ENCODE results near the gene TSHR. TPM values are rescaled to one million over a fixed set of nuclear protein-coding genes. Genes with fewer than 3 reads are reported as not detected.
"Not testable (repeated sequence)": the region's sequence is repeated elsewhere in the genome, so short reads cannot be mapped to it uniquely, and the experiment has no call there.

Gene TSHR
- total RNA-seq = not detected

DNA sequence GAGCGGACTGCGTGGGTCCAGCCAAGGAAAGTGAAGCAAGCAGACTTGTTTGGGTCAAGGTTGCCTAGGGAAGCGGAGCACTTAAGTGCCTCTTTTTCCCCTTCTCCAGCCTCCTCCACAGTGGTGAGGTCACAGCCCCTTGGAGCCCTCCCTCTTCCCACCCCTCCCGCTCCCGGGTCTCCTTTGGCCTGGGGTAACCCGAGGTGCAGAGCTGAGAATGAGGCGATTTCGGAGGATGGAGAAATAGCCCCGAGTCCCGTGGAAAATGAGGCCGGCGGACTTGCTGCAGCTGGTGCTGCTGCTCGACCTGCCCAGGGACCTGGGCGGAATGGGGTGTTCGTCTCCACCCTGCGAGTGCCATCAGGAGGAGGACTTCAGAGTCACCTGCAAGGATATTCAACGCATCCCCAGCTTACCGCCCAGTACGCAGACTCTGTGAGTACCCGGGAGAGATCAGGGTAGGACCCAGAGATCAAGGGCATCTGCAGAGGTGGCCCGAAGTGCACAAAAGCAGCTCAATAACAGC is at the start of gene TSHR:
TSHR (plus strand) TSS at position 206 of the 526 bp plus-strand sequence; CDS start at position 266, 60 bp downstream.
- DNase-seq (ENCODE audit: low spot score) = no peak

DNA sequence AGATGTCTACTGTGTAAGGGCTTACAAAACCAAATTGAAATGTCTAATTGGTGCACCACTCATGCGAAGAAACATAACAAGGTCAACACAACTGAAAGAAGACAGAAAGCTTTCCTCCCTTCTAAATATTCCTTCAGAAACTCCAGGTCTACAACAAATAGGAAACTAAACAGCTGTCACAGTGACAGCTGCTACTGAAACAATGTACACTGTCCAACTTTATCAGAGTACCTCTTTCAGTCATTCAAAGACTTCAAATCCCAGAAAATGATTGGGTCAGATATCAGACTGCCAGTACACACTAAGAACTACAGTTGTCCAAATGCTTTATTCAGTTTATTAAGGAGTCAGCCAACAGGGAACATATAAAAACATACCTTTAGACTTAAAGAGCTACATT is 49.1 kb upstream of the TSHR start:
- DNase-seq (ENCODE audit: low spot score) = no peak

DNA sequence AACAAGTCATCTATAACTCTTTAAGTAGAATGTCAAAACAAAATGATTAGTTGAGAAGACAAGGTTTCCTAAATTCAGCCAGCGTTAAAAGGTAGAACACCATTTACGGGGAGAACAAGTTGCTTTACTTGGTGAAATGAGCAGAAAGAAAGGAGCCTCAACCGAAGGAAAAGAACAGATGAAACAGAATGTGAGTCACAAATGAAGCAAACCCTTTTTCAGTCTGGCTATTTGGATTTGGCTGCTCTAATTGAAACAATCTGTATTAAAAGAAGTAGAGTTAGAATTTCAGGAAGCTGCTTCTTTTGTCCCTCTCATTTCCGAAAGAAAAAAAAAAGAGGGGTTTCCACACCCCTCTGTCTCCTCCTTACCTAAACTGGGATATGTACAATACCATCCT is 48.5 kb upstream of the TSHR start:
- no peak for DNase-seq (ENCODE audit: low spot score)

DNA sequence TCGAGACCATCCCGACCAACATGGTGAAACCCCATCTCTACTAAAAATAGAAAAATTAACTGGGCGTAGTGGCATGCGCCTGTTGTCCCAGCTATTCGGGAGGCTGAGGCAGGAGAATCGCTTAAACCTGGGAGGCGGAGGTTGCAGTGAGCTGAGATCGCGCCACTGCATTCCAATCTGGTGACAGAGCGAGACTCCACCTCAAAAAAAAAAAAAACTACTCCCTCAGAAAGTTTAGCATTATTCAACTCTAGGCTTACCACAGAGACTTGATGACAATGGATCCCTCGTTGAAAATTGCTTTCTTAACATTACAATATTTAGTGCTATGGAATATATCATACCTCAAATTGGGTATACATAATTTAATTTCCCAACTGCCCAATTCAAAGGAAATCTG is 43.4 kb upstream of the TSHR start:
- not testable (repeated sequence) for DNase-seq (ENCODE audit: low spot score)

DNA sequence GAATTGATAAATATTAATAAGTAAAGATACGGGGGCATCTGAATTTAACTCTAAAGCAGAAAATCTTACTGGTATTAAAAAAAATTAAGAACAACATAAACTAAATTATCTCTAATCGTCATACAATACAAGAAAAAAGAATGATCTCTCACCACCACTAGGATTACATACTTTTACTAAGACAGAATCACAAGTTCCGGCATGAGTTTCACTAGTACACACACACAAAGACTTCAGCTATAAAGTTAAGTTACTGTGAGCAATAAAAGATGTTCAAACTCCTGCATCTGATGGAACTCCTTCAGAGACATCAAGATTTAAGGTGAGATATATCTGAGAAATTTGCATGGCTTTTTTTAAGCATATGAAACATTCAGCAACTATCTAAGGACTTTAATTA is 35.8 kb upstream of the TSHR start:
- no peak for DNase-seq (ENCODE audit: low spot score)

DNA sequence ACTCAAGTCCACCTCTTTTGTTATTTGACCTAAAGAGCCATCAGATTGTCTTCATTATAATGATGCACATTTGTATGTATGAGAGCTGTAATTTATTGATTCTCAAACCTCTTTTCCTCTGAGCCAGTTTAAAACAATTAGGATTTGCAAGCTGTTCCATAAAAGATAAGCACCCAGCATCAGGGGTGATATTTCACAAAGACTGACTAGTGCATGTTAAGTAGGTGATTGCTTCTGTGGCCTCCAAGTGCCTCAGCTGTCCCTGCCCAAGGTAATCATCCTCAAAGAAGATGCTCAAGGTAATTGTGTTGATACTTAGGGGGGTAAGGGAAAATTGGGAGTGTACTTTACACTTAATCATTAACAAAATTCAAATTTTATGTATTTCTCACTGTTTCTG is 32.1 kb upstream of the TSHR start:
- DNase-seq (ENCODE audit: low spot score) = no peak

DNA sequence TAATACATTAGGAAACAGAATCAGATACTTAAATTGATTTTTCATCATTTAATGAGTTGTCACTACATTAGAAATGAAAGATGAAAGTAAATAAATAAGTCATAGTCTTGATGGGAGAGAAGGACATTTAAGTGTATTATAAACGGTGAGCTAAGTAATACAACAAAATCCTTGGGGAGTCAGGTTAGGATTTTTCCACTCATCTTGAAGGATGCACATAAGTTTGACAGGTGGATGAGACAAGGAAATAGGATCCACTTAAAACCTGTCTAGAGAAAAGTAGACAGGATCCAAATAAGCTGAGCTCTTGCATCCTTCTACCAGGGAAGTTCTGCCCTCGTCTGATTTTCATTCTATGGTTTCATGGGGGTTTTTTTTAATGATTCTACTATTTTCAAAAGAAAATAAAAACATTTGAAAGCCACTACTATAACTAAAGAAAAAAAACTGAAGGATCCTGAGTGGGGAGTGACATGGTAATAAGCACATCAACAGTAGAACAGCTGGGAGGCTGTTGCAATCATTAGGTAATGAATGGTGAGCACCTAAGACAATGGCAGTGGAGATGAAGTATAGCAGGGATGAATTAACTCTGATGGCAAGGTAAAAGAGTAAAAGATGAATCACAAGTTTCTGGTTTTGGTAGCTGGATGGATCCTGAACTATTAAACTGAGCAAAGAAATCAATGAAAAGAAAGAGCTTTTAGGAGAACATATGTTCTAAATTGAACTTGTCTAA is 30.9 kb upstream of the TSHR start:
- DNase-seq (ENCODE audit: low spot score) = no peak

DNA sequence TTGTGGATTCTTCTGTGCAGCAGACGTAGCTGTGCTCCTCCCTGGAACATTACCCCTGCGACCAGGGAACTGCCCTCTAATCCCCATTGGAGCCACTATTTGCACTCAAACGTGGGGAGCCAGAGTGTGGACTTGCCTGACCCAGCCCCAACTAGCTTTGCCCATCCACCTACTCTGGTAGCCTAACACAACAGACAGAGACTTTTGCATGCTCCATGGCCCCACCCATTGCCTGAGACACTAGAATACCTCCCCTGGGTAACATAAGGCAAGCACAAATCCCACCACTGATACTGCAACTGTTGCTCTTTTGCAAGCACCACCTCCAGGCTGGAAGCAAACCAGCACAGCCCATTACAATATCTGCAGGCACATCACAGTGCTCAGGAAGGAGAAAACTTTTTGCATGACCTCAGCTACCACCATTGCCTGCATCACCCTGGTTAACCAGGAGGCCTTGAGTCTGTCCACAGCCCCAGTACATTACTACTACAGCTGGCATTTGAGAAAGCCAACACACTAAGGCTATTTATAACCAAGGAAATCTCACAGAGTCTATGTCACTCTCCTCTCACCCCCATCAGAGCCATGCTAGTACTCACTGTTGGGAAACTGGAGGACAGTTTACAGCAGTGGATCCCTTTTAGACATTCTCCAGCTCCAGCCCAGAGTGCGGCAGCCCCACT is 28.9 kb upstream of the TSHR start:
- DNase-seq (ENCODE audit: low spot score) = no peak

DNA sequence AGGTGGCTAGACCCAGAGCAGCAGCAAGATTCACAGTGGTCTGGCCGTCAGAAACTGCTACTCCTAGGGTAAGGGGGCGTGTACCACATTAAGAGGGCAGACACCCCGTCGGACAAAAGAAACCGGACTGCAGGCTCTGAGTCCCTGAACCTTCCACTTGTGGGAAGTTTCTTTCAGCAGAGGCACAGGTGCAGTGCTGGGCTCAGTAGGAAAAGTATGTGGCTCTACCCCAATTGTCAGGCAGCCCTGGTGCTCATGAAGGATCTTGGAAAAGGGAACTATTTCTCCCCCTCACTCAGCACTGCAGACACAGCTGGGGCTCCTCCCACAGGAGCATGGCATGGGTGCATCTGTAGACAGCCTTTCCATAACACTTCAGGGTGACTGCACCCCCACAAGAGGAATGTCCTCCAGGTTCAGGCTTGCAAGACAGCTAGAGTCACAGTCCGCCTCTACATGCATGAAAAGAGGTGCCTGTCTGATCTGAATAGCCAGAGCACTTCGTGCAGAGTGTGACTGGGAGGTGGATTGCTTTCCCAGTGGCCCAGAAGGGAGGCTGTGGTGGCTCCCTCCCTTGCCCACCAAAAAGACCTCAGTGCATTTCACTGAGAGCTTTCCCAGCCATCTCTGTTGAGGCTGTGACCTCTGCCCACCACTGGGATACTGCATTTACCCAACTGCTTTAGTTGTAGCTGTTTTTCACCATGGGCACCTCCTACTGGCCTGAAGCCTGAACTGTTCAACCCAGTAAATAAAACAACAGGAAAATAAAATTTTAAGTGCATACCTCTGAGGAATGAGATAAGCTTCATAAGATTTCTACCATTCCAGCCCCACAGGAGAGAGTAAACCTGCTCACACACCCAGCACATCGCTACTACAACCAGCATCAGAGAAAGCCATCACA is 28.1 kb upstream of the TSHR start:
- DNase-seq (ENCODE audit: low spot score) = no peak

DNA sequence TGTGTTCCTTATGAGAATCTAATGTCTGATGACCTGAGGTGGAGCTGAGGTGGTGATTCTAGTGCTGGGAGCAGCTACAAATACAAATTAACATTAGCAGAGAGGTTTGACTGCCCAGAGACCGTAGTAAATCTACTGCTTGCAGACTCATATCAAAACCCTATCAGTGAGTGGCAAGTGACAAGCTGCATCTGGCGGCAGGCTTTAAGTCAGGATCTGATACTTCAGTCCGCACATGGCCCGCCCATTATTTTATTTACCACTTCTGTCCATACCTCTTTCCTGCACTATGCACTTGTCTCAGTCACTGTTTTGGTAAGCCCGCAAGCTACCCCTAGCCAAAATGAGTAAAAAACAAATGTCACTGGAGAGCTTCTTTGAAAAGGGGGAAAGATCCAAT is 25.3 kb upstream of the TSHR start:
- no peak for DNase-seq (ENCODE audit: low spot score)

DNA sequence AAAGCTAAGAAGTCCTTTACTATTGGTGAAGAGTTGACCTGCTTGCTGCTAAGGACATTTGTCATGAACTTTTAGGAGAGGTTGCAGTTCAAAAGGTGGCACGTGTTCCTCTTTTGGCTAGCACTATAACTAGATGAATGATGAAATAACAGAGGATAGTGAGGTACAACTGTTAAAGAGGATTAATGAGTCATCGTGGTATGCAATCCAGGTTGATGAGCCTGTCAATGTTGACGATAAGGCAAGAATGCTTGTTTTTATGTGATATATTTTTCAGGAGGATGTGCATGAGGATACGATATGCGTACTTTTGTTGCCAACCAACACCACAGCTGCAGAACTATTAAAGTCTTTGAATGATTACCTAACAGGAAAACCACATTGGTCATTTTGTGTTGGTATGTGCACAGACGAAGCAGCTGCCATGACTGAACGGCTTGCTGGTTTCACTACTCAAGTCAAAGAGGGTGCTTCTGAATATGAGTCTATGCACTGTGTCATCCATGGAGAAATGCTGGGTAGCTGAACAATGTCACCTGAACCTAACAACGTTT is 24.5 kb upstream of the TSHR start:
- DNase-seq (ENCODE audit: low spot score) = no peak

DNA sequence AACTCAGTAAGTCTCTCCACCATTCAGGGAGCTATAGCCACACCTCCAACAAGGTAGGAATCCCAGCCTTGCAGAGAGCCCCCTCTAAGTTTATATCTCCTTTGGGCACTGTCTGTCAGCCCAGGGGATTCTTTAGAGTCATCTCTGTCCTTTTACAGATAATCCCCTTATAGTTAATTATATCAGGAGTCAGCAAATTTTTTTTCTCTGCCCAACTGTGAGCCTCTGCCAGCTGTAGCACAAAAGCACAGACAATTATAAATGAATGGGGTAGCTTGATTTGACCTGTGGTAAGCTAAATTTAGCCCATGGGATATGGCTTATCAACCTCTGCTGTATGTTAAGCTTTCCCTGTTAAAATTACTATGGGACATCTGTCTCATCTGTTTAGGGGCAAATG is 22.1 kb upstream of the TSHR start:
- DNase-seq (ENCODE audit: low spot score) = no peak

DNA sequence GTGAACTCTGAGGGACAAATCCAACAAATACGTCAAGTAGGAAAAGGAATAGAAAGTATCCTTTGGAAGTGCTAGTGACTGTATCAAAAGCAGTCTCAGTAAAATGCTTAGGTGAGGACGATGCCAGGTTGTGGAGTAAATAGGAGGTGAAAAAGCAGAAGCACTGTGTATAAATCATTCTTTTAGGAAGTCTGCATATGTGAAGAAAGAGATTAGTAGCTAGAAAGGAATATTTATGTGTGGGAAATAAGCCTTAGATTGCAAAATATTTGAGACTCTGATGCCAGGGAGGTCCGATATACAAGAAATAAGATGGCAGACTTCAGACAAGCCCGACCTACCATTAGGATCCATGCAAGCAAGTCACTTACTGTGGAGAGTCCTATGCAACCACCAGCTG is 21.7 kb upstream of the TSHR start:
- no peak for DNase-seq (ENCODE audit: low spot score)

DNA sequence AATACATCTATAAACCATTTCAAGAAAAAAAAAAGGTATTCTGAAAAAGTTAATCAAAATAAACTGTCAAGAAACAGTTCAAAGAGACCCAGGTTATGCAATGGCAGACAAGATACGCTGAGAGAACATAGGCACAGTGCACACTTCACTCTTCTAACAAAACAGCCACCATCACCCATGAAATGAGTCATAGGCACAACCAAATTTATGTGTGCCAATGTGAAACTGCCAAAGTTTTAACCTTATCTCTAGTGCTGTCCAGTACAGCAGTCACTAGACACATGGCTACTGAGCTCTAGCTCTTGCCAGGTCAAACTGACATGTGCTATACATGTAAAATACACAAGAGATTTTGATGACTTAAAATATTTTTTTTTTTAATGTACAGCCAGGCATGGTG is 15.3 kb upstream of the TSHR start:
- DNase-seq (ENCODE audit: low spot score) = no peak

DNA sequence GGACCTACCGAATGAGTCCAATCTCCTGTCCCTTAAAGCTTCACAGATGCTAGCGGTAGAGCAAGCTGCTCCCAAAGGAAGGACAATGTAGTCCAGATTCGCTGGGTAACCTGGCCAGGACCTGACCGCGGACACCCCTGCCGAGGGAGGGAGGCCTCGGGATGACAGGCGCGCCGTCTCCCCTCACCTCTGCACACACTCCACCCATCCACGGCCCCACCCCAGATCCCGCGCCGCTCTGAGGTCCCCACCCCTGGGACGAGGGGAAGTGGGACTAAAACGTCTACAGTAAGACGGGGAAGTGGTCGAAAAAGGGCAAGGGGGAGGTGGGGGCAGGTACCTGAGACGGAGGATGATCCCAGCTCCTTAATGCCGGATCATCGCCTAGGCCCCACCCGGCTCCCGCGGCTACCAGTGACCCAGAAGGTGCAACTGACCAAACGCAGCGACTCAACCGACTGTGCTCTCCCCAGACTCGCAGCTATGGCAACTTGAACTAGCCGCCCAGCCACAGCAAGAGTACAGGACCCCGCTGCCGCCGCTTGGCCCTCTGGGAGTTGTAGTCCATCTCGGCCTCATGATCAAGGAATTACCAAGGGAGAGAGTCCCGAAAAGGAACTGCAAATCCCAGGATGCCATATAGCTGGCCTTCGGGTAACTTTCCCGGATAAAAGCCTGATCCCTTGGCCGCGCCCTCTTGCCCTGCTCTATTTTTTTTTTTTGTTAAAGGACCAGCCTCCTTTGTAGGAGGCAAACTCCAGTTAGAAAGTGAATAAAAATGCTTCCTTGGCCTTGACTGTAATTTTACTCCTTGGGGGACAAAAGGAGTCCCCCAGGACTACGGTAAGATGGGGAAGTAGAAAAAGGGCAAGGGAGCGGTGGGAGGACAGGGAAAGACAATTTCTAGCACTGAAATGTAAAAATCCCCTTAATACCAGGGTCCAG is 13.9 kb upstream of the TSHR start, which contains the start of gene CEP128:
CEP128 (minus strand) TSS at position 498 of the 945 bp plus-strand sequence.
- peak; percentile 95 for DNase-seq (ENCODE audit: low spot score)

DNA sequence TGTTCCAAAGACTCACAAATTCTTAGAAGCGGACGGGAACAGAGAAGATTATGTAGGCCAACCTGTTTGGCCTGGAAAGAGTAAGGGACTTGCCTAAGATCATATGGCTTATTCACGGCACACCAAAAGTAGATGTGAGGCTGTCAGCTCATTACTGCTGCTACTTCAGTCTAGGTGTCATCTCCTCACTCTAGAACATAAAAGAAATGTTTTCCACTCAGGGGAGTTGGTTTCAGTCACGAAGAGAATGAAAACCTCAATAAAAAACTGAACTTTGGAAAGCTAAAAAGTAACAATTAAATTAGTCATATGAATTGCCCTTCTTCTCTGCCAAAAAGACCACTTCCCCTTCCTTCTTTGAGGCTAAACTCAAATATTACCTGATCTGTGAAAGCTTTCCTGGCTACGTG is 13.2 kb upstream of the TSHR start:
- DNase-seq (ENCODE audit: low spot score) = no peak

DNA sequence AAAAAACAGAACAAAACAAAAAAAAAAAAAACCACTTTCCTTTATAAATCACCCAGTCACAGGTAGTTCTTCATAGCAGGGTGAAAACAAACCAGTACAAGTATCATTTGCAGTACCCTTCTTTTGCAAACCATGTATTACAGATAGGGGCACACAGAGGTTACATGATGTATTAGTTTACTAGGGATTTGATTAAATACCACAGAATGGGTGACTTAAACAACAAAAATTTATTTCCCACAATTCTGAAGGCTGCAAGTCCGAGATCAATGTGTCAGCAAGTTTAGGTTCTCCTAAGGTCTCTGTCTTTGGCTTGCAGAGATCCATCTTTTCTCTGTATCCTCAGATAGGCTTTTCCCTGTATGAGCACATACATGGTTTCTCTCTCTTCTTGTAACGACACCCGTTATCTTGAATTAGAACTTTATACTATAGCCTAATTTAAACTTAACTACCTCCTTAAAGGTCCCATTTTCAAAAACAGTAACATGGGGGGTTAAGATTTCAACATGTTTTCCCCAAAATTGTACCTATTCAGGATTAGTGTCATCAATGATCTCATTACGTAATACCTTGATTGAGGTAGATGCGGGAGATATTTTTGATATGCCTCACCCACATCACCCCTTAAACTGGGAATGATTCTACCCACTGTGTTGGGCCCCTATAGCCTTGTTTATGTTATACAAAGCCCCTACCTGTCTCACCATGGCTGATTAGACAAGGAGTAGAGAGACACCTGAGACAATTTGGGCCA is 10.4 kb upstream of the TSHR start:
- no peak for DNase-seq (ENCODE audit: low spot score)

DNA sequence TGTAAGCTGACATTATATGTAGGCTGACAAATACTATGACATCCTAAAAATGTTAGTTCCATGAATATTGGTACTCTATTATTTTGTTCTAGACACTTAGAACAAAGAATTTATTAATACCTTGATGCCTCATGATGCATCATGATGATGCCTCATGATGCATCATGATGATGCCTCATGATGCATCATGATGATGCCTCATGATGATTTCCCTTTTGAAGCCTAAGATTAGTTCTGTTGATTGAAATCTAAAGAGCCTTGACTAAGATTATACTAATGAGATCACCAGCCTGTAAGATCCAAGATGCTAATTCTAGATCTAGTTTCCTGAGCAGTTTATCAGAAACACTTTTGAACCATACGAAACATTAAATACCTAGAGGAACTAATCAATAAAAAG is 9.2 kb upstream of the TSHR start:
- DNase-seq (ENCODE audit: low spot score) = no peak

DNA sequence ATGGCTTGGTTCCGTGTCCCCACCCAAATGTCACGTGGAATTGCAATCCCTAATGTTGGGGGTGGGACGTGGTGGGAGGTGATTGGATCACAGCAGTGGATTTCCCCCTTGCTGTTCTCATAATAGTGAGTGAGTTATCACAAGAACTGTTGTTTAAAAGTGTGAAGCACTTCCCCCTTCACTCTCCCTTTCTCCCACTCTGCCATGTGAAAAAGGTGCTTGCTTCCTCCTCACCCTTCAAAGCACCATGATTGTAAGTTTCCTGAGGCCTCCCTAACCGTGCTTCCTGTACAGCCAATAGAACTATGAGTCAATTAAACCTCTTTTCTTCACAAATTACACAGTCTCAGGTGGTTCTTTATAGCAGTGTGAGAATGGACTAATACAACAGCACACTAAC is 8.6 kb upstream of the TSHR start:
- no peak for DNase-seq (ENCODE audit: low spot score)

DNA sequence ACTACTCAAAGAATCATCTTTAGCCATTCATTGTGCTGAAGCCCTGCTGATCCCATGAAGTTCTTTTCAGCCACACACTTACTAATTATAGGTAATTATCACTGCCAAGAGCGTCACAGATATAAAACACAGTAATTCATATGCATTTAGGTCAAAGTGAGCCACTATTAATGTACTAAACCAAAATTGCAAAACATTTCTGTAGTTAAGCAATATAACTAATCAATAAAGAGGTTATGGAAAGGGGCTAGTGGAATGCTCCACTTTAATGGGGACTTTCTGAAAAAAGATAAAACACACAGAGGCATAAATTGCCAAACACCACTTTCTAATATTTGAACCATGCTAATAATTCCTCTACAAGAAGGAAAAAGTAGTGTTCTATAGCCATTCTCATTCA is 7.1 kb upstream of the TSHR start:
- DNase-seq (ENCODE audit: low spot score) = no peak

Data from ureter (tissue), 1 donor.